GM18499 (cell line): ENCODE data around the gene ZCCHC24.

Experiments
- ATAC-seq: cut with Tn5 transposase; IDR thresholded peaks from one replicate; pipeline ENCODE4 v1.9.1; 2021; ENCODE audit warnings: moderate number of reproducible peaks; ENCODE audit not compliant: insufficient read depth, unreplicated experiment

Gene ZCCHC24

GRCh38 chr10:79387974-79388850 lies 57.2 kb downstream of the ZCCHC24 start:
- ATAC-seq, result no peak

GRCh38 chr10:79387466-79387973 lies 57.9 kb downstream of the ZCCHC24 start:
- no peak for ATAC-seq

- no peak for ATAC-seq
These were observed 58.6 kb downstream of the ZCCHC24 start for GRCh38 chr10:79386637-79387465.

- no peak for ATAC-seq
These were observed 59.5 kb downstream of the ZCCHC24 start for GRCh38 chr10:79385804-79386531.

GRCh38 chr10:79385392-79385795 lies 60.0 kb downstream of the ZCCHC24 start:
- ATAC-seq, result no peak

GRCh38 chr10:79384773-79385391 lies 60.5 kb downstream of the ZCCHC24 start:
- no peak for ATAC-seq

- no peak for ATAC-seq
These were observed 61.3 kb downstream of the ZCCHC24 start for GRCh38 chr10:79383974-79384606.

- ATAC-seq, result no peak
These were observed 62.9 kb downstream of the ZCCHC24 start for GRCh38 chr10:79382491-79382941.

GRCh38 chr10:79381804-79382221 lies 63.6 kb downstream of the ZCCHC24 start:
- ATAC-seq, result no peak

GRCh38 chr10:79380946-79381721 lies 64.3 kb downstream of the ZCCHC24 start:
- ATAC-seq, result no peak

GRCh38 chr10:79380125-79380945 lies 65.1 kb downstream of the ZCCHC24 start:
- no peak for ATAC-seq

GRCh38 chr10:79379512-79380124 lies 65.8 kb downstream of the ZCCHC24 start:
- ATAC-seq, result no peak

GRCh38 chr10:79378647-79379511 lies 66.5 kb downstream of the ZCCHC24 start:
- ATAC-seq, result no peak

- no peak for ATAC-seq
These were observed 67.1 kb downstream of the ZCCHC24 start for GRCh38 chr10:79378383-79378646.

GRCh38 chr10:79377557-79378382 lies 67.7 kb downstream of the ZCCHC24 start:
- no peak for ATAC-seq
